ENCODE data around the gene PTEN.

Gene PTEN

DNA sequence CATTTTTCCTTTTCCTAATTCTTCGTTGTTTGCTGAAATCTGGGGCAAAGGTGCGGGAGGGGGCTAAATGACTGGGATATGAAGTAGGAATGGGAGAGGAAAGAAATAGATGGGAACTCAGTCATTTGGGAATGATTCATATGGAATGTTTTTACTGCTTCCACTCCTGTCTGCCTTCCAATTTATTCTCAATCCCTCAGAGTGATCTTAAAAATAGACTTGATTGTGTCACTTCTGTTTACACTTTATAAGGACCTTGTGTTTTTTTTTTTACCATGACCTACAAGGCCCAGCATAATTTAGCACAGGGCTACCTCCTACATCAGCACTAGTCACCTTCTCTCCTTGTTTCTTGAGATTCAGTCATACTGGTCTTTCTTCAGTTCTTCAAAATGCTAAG, 97.9 kb downstream of the PTEN start:
- in situ Hi-C loops (cut with HindIII; ENCODE audit: low sequenced_read_pairs): no loop called here

DNA sequence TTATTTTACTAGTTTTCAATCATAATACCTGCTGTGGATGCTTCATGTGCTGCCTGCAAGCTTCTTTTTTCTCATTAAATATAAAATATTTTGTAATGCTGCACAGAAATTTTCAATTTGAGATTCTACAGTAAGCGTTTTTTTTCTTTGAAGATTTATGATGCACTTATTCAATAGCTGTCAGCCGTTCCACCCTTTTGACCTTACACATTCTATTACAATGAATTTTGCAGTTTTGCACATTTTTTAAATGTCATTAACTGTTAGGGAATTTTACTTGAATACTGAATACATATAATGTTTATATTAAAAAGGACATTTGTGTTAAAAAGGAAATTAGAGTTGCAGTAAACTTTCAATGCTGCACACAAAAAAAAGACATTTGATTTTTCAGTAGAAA, 103.0 kb downstream of the PTEN start:
- in situ Hi-C loops (cut with HindIII; ENCODE audit: low sequenced_read_pairs): no loop called here

DNA sequence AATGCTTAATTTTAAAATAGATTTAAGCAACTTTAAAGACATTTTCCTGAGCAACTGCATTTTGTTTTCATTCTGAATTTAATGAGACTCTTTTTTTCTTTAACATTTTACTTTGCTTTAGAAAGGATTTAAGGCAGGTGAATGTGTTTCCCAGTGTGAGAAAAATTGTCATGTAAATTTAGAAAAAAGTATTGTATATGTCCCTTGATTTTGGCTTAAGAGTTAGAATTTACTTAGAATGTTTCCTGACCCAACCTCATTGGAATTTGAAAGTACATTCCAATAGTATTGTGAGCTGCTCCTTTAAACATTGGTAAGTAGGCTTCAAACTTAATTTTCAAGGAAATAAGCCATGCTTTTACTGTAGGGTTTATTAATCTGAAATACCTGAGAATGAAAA, 110.2 kb downstream of the PTEN start:
- in situ Hi-C loops (cut with HindIII; ENCODE audit: low sequenced_read_pairs): no loop called here

DNA sequence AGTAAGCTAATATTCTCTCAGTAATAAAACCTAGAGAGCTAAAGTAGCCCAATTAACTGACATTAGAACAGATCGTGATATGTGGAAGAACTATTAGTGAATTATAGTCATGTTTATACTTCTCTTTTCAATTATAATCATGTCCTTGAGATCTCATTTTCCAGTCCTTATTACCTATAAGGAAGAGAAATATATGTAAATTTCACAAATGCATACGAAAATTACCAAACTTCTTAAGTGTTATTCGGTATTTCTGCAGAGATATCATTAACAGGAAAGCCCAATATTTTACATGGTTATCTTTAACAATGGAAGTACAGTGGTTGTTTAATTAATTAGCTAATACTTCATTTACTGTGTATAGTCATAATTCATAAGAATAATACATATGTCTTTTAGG, 110.7 kb downstream of the PTEN start:
- in situ Hi-C loops (cut with HindIII; ENCODE audit: low sequenced_read_pairs): no loop called here

DNA sequence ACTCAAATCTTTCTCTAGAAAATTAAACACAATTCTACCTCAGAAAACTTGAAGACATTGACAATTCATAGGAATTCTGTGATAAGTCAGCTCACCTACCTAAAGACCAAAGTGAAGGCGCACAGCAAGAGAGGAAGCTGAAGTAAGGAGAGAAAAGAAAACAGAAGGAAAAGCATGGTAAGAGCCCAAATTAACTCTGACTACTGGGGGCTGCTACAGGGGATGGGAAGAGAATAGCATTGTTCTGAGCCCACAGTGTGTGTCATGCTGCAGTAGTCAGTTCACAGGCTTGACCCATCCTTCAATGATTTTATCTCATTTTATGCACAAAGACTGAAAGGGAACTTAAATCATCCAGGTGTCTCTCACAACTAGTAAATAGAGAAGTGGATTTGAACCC, 111.3 kb downstream of the PTEN start:
- in situ Hi-C loops (cut with HindIII; ENCODE audit: low sequenced_read_pairs): no loop called here

DNA sequence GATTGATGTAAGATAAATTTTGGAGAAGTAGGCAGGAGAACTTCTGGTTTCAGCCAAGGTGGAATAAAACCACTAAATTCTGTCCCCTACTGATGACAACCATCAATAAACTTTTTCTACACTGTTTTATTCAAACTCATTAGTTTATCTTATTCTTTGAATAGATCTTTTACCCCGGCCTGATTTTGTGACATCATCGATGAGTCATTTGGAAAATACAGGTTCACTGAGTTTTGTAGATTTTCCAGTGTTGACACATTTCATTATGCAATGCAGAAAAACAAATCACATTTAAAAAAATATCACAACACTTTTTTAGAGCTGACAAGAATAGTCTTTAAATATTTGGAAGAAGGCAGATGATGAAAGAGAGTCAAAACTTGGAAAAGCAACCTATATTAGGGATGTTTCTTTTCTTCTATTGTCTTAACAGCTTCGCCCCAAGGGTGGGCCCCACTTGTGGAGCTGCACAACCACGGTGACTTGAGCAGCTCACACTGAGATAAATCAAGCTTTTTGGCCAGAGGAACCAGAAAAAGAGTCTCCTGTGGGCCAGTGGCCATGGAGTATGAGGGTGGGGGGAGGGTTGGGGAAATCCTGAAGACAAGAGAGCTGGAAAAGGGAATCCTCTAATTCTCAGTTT, 112.8 kb downstream of the PTEN start:
- in situ Hi-C loops (cut with HindIII; ENCODE audit: low sequenced_read_pairs): no loop called here

DNA sequence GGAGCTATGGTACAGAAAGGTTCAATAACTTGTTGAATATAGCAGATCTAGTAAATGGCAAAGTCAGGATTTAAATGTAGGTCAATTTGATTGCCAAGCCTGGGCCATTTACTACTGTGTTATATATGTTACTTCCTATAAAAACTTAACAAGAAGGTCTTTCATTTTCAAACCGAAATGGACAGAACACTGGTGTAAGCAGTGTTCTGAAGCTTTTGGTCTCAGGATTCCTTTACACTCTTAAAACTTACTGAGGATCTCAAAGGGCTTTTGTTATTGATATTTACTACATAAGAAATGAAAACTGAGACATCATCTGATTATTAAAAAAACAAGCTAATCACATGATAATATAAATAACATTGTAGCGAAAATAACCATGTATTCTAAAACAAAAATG, 114.7 kb downstream of the PTEN start:
- in situ Hi-C loops (cut with HindIII; ENCODE audit: low sequenced_read_pairs): no loop called here

DNA sequence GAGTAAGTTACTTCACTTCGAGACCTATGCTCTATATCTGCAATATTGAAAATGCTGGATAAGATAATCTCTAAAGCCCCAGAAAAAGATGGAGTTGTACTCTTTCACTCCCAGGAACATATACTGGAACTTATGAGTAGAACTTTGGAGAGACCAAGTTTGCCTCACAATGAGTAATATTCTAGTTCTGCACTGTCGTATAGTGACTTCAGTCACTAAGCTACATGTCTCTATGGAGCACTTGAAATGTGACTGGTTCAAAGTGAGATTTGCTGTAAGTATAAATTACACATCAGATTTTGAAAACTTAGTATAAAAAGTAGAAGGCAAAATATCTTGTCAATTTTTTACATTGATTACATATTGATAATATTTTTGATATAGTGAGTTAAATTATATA, 116.4 kb downstream of the PTEN start:
- in situ Hi-C loops (cut with HindIII; ENCODE audit: low sequenced_read_pairs): no loop called here

DNA sequence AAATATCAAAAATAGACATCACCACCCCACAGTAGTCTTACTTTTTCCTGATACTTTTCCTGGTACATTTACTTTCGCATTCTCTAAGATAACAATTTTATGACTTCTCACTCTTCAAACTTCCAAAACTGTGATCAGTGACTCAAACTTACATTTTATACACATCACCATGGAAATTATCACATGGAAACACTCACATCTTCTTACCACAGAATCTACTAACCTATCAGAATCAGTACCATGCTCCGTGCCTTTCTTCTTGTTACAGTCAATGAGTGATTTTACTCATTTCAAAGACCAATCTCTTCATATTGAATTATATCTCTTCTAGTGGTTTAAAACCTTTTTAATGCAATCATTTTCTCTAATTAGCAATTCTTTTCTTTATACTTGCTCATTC, 120.3 kb downstream of the PTEN start:
- in situ Hi-C loops (cut with HindIII; ENCODE audit: low sequenced_read_pairs): no loop called here

DNA sequence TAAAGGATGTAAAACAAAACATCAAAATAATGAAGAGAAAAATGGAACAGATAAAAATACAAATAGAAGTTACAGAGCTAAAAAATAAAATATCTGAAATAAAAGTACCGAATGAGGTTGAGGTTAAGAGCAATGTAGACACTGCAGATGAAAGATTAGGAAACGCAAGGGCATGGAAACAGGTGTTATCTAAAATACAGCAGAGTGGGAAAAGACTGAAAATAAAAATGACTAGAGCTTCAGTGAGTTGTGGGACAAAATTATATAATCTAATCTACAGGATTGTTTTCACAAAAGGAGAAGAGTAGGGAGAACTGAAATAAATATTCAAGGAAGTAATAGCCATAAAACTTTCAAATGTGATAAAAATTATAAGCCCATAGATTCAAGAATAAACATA, 123.8 kb downstream of the PTEN start:
- in situ Hi-C loops (cut with HindIII; ENCODE audit: low sequenced_read_pairs): no loop called here

DNA sequence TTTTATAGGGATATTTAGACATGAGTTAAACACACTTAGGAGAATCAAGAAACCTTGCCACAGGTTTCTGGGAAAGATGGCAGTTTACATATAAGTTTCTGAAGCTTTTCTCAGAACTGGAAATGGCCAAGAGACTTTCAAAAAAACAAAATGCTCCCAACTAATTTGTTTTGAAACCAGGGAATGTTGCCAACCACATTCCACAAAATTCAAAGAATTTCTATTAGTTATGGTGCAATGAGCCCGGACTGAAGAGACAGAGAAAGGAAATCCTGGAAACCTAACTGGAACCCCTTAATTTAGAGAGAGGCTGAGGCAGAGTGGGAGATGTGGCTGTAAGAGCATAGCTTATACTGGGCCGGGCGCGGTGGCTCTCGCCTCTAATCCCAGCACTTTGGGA, 128.5 kb downstream of the PTEN start:
- in situ Hi-C loops (cut with HindIII; ENCODE audit: low sequenced_read_pairs): no loop called here

DNA sequence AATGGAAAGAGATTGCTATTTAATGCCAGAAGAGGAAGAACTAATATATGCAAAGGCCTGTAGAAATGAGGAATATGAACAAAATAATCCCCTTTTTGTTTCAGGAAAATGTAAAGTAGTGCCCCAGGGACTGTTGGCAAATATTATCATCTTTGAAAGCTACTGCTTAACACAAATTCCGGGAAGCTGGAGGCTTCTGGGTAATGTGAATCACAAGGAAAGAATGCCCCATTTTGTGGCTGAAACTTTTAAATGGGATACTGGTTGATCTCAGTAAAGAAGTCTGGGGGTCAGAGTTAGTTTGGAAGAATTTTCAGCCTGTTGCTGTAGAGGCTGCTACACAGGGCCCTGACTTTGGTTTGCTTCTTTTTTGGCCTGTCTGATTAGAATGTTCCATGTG, 141.0 kb downstream of the PTEN start:
- in situ Hi-C loops (cut with HindIII; ENCODE audit: low sequenced_read_pairs): no loop called here

DNA sequence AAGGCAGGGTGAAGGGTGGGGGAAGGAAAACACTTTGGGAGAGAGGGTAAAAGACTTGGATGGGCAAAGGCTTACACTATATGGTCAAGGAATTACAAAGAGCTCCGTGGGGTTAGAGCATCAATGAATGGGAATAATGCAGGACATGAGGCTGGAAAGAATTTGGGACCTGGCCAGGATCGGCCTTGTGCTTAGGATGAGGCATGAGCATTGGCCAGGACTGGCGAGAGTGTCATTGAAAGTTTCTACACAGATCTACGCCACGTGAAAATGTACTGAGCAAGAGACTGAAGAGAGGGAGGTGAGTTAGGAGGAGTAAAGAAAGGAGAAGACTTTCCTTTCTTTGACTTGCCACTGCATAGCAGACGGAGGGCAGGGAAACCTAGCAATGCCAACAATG, 142.8 kb downstream of the PTEN start:
- in situ Hi-C loops (cut with HindIII; ENCODE audit: low sequenced_read_pairs): no loop called here

DNA sequence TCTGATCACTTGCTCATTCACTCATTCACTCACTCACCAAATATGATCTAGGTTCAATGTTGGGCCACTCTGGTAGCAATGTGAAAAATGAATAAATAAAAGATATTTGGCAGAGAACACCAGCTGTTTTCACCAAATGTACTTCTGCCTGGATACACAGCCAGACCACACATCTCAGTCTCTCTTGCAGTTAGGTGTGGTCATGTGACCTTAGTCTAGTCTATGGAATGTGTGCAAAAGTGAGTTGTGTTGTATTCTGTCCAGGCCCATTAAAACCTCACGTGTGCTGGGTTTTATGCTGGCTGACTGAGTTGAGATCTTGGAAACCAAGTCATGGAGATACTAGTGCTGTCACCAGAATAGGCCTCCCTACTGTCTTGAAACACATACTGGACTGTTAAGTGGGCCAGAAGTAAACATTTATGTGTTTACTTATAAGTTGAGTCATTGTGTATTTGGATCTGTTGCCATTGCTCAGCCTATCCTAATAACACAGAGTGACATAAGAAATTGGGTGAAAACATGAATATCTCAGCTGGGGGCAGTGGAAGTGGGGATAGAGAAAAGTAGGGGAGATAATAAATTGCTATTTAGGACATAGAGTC, 145.5 kb downstream of the PTEN start:
- in situ Hi-C loops (cut with HindIII; ENCODE audit: low sequenced_read_pairs): no loop called here

DNA sequence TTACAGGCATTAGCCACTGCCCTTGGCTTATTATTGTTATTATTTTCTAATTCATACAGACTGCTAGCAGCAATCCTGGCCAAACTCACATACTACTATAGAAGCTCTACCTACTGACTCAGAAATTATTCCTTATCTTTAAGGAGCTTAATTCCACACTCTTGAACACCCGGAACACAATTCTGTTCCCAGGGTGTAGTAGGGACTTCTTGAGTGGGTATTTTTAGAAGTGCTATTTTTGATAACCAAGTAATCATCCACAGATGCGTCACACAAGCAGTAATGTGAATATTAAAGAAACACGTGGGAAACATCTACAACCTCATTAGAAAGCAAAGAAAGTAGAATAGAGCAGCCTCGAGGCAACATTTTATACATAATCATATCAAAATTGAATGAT, 149.2 kb downstream of the PTEN start:
- in situ Hi-C loops (cut with HindIII; ENCODE audit: low sequenced_read_pairs): no loop called here

DNA sequence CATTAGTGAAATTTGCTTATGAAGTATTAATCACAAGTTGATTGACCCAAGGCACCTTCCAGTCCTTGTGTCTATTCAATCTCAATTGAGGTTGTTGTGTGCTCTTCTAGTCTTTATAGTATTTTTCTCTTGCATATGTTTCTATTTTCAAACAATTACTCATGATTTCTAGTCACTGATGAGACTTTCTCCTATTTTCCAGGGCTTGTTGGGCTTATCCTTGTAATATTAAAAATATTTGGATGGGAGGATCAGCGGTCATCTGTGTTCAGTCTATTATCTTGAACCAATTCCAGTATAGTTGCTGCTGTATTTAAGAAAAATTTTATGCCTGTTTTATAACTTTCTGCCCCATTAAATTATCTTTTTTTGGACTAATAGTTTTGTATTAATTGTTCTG, 154.4 kb downstream of the PTEN start:
- in situ Hi-C loops (cut with HindIII; ENCODE audit: low sequenced_read_pairs): no loop called here

DNA sequence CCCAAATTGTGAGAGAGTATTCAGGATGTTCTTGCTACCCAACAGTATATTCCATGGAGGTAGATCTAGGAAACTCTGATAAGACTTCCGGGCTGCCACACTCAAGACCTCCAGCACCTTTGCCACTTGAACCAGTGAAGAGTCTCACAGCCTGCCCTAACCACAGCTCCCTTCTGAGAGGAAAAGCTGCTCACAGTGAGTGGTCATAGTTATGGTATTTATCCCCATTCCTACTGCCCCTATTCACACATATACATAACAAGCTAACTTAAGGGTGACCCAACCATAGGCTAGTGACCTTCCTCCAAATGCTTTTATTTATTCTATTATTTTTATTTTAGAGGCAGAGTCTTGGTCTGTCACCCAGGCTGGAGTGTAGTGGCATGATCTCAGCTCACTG, 156.3 kb downstream of the PTEN start:
- in situ Hi-C loops (cut with HindIII; ENCODE audit: low sequenced_read_pairs): no loop called here

Data from DLD1 (cell line).